WTC11 (cell line): ENCODE data around the gene IL12RB1. TPM values are rescaled to one million over a fixed set of nuclear protein-coding genes. Genes with fewer than 3 reads are reported as not detected.

Source experiments
- ATAC-seq: fragments of 200-7000 bp; cut with Tn5 transposase; 2 replicates; pipeline ENCODE4 v1.10.0; 2021; ENCODE audit warnings: mild to moderate bottlenecking, moderate library complexity
- CTCF ChIA-PET: fragments of 300-600 bp; sonication (Branson Sonifier 250); formaldehyde crosslinking; loops from one replicate; lab custom pipeline; 2021; ENCODE audit warnings: antibody characterized with exemption; lab: Charles Lee
- POLR2A ChIA-PET: fragments of 350-600 bp; sonication (Branson Sonifier 250); formaldehyde crosslinking; loops from one replicate; lab custom pipeline; 2021; ENCODE audit warnings: antibody characterized with exemption; lab: Charles Lee
- DNase-seq: peaks from one replicate; pipeline ENCODE4 v3.0.0; 2021; ENCODE audit warnings: low spot score
- H3K27ac Mint-ChIP-seq: 2 replicates; pipeline ENCODE4 v1.8.0; 2021; ENCODE audit warnings: mixed read lengths
- H3K27me3 Mint-ChIP-seq: 2 replicates; pipeline ENCODE4 v1.8.0; 2021; ENCODE audit warnings: low read depth, mild to moderate bottlenecking, moderate library complexity, mixed read lengths
- H3K36me3 Mint-ChIP-seq: 2 replicates; pipeline ENCODE4 v1.8.0; 2021; ENCODE audit warnings: mixed read lengths
- H3K4me1 Mint-ChIP-seq: 2 replicates; pipeline ENCODE4 v1.8.0; 2022; ENCODE audit warnings: mixed read lengths
- H3K4me3 Mint-ChIP-seq: 2 replicates; pipeline ENCODE4 v1.8.0; 2021; ENCODE audit warnings: mild to moderate bottlenecking, moderate library complexity, mixed read lengths
- H3K9me3 Mint-ChIP-seq: 2 replicates; pipeline ENCODE4 v1.8.0; 2021; ENCODE audit warnings: mixed read lengths
- AR ChIP-seq: fragments of 250-450 bp; sonication (Bioruptor Pico); IDR thresholded peaks from 2 replicates; pipeline ENCODE4 v1.9.0; 2021; ENCODE audit warnings: mild to moderate bottlenecking
- ARID4B ChIP-seq: sonication (generic); formaldehyde crosslinking; IDR thresholded peaks from 2 replicates; pipeline ENCODE4 v1.8.0; 2023; ENCODE audit warnings: missing genetic modification reagents, mild to moderate bottlenecking, borderline replicate concordance
- ATF1 ChIP-seq: sonication (generic); formaldehyde crosslinking; IDR thresholded peaks from 2 replicates; pipeline ENCODE4 v1.8.1; 2023; ENCODE audit warnings: mild to moderate bottlenecking, moderate library complexity, missing genetic modification reagents
- ATF6 ChIP-seq: sonication (generic); formaldehyde crosslinking; IDR thresholded peaks from 2 replicates; pipeline ENCODE4 v1.8.1; 2023; ENCODE audit warnings: mild to moderate bottlenecking, missing genetic modification reagents
- CREB1 ChIP-seq: sonication (generic); formaldehyde crosslinking; IDR thresholded peaks from 2 replicates; pipeline ENCODE4 v1.8.0; 2023; ENCODE audit warnings: mild to moderate bottlenecking, missing genetic modification reagents
- E2F5 ChIP-seq: sonication (generic); formaldehyde crosslinking; IDR thresholded peaks from 2 replicates; pipeline ENCODE4 v1.8.1; 2022; ENCODE audit warnings: mild to moderate bottlenecking, moderate library complexity, missing genetic modification reagents
- EMX1 ChIP-seq: fragments of 250-450 bp; sonication (Bioruptor Pico); IDR thresholded peaks from 2 replicates; pipeline ENCODE4 v1.8.0; 2021; ENCODE audit warnings: mild to moderate bottlenecking
- FOXJ3 ChIP-seq: sonication (generic); formaldehyde crosslinking; IDR thresholded peaks from 2 replicates; pipeline ENCODE4 v1.9.0; 2021; ENCODE audit warnings: missing genetic modification reagents, mild to moderate bottlenecking, borderline replicate concordance
- MAX ChIP-seq: sonication (generic); formaldehyde crosslinking; IDR thresholded peaks from 2 replicates; pipeline ENCODE4 v1.8.0; 2022; ENCODE audit warnings: mild to moderate bottlenecking, missing genetic modification reagents
- MYBL2 ChIP-seq: sonication (generic); formaldehyde crosslinking; IDR thresholded peaks from 2 replicates; pipeline ENCODE4 v1.8.1; 2023; ENCODE audit warnings: mild to moderate bottlenecking, moderate library complexity, missing genetic modification reagents
- RORB ChIP-seq: fragments of 250-450 bp; sonication (Bioruptor Pico); IDR thresholded peaks from 2 replicates; pipeline ENCODE4 v1.9.0; 2021; ENCODE audit warnings: mild to moderate bottlenecking
- ZMAT4 ChIP-seq: fragments of 250-450 bp; sonication (Bioruptor Pico); IDR thresholded peaks from 2 replicates; pipeline ENCODE4 v1.9.0; 2021; ENCODE audit warnings: mild to moderate bottlenecking
- ZNF232 ChIP-seq: sonication (generic); formaldehyde crosslinking; IDR thresholded peaks from 2 replicates; pipeline ENCODE4 v1.8.0; 2022; ENCODE audit warnings: mild to moderate bottlenecking, missing genetic modification reagents
- ZNF263 ChIP-seq: sonication (generic); formaldehyde crosslinking; IDR thresholded peaks from 2 replicates; pipeline ENCODE4 v1.8.1; 2022; ENCODE audit warnings: low read depth, mild to moderate bottlenecking, moderate library complexity, missing genetic modification reagents
- ZNF317 ChIP-seq: sonication (generic); formaldehyde crosslinking; IDR thresholded peaks from 2 replicates; pipeline ENCODE4 v1.8.1; 2023; ENCODE audit warnings: low read depth, mild to moderate bottlenecking, moderate library complexity, missing genetic modification reagents, borderline replicate concordance
- ZNF532 ChIP-seq: fragments of 250-450 bp; sonication (Bioruptor Pico); IDR thresholded peaks from 2 replicates; pipeline ENCODE4 v1.9.0; 2021; ENCODE audit warnings: mild to moderate bottlenecking, borderline replicate concordance
- ZNF671 ChIP-seq: fragments of 250-450 bp; sonication (Bioruptor Pico); IDR thresholded peaks from 2 replicates; pipeline ENCODE4 v1.8.0; 2021; ENCODE audit warnings: mild to moderate bottlenecking
- total RNA-seq: library from RNA; stranded (reverse); gene quantifications from 3 replicates; pipeline ENCODE4 v1.2.3, GENCODE V29; 2021

Gene IL12RB1
- total RNA-seq, 1 experiment from 2014 or later = not detected

- no peaks in the 10 kb centered on the region for H3K4me1 Mint-ChIP-seq
- no peak for ATAC-seq
- no peak for TF ChIP-seq ATF1 (CRISPR knock-in tag)
- no peak for TF ChIP-seq ZNF232 (CRISPR knock-in tag)
- TF ChIP-seq ATF6 = no peak
- no peaks in the 10 kb centered on the region for H3K27me3 Mint-ChIP-seq
- no peaks in the 10 kb centered on the region for H3K9me3 Mint-ChIP-seq
- DNase-seq = no peak
- no peak overlapping the region for H3K4me3 Mint-ChIP-seq
- ChIA-PET POLR2A (no interaction called here), CTCF (no interaction called here)
- H3K36me3 Mint-ChIP-seq = no peaks in the 10 kb centered on the region
- H3K27ac Mint-ChIP-seq = no peak overlapping the region
These were observed 13.5 kb downstream of the IL12RB1 start for GRCh38 chr19:18073197-18073596.

- ATAC-seq (no peak), DNase-seq (no peak)
- Mint-ChIP-seq H3K27ac (no peak overlapping the region), H3K27me3 (no peaks in the 10 kb centered on the region), H3K36me3 (no peaks in the 10 kb centered on the region), H3K4me1 (no peaks in the 10 kb centered on the region), H3K4me3 (no peak overlapping the region), H3K9me3 (no peaks in the 10 kb centered on the region)
- TF ChIP-seq CREB1 (CRISPR knock-in tag) = no peak
- no peak for TF ChIP-seq ZMAT4
- no peak for TF ChIP-seq MAX (CRISPR knock-in tag)
- TF ChIP-seq E2F5 (CRISPR knock-in tag) = no peak
- CTCF ChIA-PET = interaction anchor here (0.7 kb wide), 1 partner anchor 34 kb away, joined by 4 read pairs; no protein-coding TSS in a partner anchor
- POLR2A ChIA-PET = no interaction called here
These were observed 14.4 kb downstream of the IL12RB1 start for GRCh38 chr19:18072335-18072734.

- Mint-ChIP-seq H3K27ac (no peak overlapping the region; the same call in 1 of the 2 replicates), H3K4me1 (no peaks in the 10 kb centered on the region), H3K9me3 (no peaks in the 10 kb centered on the region), H3K4me3 (no peak overlapping the region), H3K27me3 (no peaks in the 10 kb centered on the region), H3K36me3 (no peaks in the 10 kb centered on the region)
- ATAC-seq = no peak
- DNase-seq = no peak
- POLR2A ChIA-PET = no interaction called here
- CTCF ChIA-PET = interaction anchor here (0.6 to 1.5 kb wide), 4 partner anchors 40 to 104 kb away, joined by 3 to 5 read pairs (median 3); no protein-coding TSS in a partner anchor
- TF ChIP-seq MYBL2 (CRISPR knock-in tag) = no peak
- no peak for TF ChIP-seq ZNF263
- TF ChIP-seq EMX1 (CRISPR knock-in tag) = no peak
- TF ChIP-seq FOXJ3 = no peak
- TF ChIP-seq AR (CRISPR knock-in tag) = no peak
- TF ChIP-seq ZNF671 (CRISPR knock-in tag) = no peak
- no peak for TF ChIP-seq ARID4B
- no peak for TF ChIP-seq ZNF317
- TF ChIP-seq RORB (CRISPR knock-in tag) = no peak
- TF ChIP-seq ZNF532 (CRISPR knock-in tag) = no peak
These were observed 16.6 kb downstream of the IL12RB1 start for GRCh38 chr19:18070181-18070580.
